HL-60 (cell line): Measurements from ENCODE around the gene PALM.

Experiments
- DNase-seq, 2 experiments: peaks; one replicate each; pipeline ENCODE4 v3.0.0-alpha.2; 2010 to 2020; ENCODE audit warnings: low read depth in 1 of 2, low spot score in 1 of 2
- H3K27ac ChIP-seq: fragments of 250-450 bp; sonication (Bioruptor Pico); replicated peaks from 2 replicates; pipeline ENCODE4 v1.5.1; 2020; ENCODE audit warnings: mild to moderate bottlenecking, moderate library complexity
- H3K27me3 ChIP-seq: fragments of 250-450 bp; sonication (Bioruptor Pico); 2 replicates; pipeline ENCODE4 v1.5.1; 2021; ENCODE audit warnings: mild to moderate bottlenecking, moderate library complexity; ENCODE audit not compliant: insufficient read depth, poor library complexity, severe bottlenecking
- H3K4me3 ChIP-seq: replicated peaks from 2 replicates; pipeline ENCODE4 v1.5.1; 2011; ENCODE audit warnings: mild to moderate bottlenecking, control low read depth, low read length; ENCODE audit not compliant: insufficient read depth
- GABPA ChIP-seq: IDR thresholded peaks from 2 replicates; pipeline ENCODE4 v1.6.1; 2012; ENCODE audit warnings: low read depth
- POLR2AphosphoS5 ChIP-seq: IDR thresholded peaks from 2 replicates; pipeline ENCODE4 v1.6.1; 2012; ENCODE audit warnings: low read depth
- REST ChIP-seq: IDR thresholded peaks from 2 replicates; pipeline ENCODE4 v1.6.1; 2012; ENCODE audit warnings: low read depth; ENCODE audit not compliant: insufficient replicate concordance
- SPI1 ChIP-seq: IDR thresholded peaks from 2 replicates; pipeline ENCODE4 v1.6.1; 2012; ENCODE audit warnings: low read depth, mild to moderate bottlenecking, borderline replicate concordance
- TF ChIP-seq, protein P1 (sequence below): IDR thresholded peaks from one replicate; pipeline ENCODE4 v1.5.1; 2011; ENCODE audit warnings: low read length, control low read depth, inconsistent platforms; ENCODE audit not compliant: insufficient read depth

Gene PALM

DNA sequence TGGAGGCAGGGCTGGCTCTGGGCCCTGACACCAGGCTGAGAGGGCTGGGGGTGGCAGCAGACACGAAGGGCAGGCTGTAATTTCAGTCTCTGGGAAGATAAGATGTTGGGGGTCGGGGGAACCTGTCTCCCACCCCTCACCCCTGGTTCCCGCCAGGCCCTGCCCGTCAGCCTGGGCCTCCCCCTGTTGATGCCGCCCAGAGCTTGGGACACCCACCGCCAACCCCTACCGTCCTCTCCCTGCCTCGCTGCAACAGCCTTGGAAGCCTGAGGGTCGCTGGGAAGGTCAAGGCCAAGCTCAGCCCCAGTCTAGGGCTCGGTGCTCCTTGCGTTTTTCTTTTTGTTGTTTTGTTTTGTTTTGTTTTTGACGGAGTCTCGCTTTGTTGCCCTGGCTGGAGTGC lies 14.5 kb downstream of the PALM start:
- no peak for DNase-seq
- Histone ChIP-seq H3K4me3 (no peak overlapping the region), H3K27ac (no peak overlapping the region), H3K27me3 (peaks cover 8% of the 10 kb centered on the region)
- TF ChIP-seq SPI1 (no peak), GABPA (no peak), POLR2AphosphoS5 (no peak), REST (no peak)
- TF ChIP-seq, protein P1, sequence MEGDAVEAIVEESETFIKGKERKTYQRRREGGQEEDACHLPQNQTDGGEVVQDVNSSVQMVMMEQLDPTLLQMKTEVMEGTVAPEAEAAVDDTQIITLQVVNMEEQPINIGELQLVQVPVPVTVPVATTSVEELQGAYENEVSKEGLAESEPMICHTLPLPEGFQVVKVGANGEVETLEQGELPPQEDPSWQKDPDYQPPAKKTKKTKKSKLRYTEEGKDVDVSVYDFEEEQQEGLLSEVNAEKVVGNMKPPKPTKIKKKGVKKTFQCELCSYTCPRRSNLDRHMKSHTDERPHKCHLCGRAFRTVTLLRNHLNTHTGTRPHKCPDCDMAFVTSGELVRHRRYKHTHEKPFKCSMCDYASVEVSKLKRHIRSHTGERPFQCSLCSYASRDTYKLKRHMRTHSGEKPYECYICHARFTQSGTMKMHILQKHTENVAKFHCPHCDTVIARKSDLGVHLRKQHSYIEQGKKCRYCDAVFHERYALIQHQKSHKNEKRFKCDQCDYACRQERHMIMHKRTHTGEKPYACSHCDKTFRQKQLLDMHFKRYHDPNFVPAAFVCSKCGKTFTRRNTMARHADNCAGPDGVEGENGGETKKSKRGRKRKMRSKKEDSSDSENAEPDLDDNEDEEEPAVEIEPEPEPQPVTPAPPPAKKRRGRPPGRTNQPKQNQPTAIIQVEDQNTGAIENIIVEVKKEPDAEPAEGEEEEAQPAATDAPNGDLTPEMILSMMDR: no peak

DNA sequence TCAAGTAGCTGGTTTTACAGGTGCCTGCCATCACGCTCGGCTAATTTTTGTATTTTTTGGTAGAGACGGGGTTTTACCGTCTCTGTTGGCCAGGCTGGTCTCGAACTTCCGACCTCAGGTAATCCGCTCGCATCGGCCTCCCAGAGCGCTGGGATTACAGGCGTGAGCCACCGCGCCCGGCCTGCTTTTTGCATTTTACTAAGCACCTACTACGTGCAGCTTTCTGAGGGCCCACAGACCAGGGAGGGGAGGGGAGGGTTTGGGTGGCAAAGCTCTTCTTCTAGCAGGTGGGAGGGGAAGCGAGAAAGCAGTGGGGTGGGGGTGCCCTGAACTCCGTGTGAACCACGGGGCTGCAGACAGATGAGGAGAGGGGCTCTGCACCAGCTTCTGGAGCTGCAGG lies 15.0 kb downstream of the PALM start:
- H3K27me3 ChIP-seq: peaks cover 5% of the 10 kb centered on the region
- H3K4me3 ChIP-seq: no peak overlapping the region
- TF ChIP-seq GABPA (no peak), REST (no peak), SPI1 (no peak), POLR2AphosphoS5 (no peak)
- TF ChIP-seq, protein P1: no peak
- no peak overlapping the region for H3K27ac ChIP-seq
- no peak for DNase-seq

DNA sequence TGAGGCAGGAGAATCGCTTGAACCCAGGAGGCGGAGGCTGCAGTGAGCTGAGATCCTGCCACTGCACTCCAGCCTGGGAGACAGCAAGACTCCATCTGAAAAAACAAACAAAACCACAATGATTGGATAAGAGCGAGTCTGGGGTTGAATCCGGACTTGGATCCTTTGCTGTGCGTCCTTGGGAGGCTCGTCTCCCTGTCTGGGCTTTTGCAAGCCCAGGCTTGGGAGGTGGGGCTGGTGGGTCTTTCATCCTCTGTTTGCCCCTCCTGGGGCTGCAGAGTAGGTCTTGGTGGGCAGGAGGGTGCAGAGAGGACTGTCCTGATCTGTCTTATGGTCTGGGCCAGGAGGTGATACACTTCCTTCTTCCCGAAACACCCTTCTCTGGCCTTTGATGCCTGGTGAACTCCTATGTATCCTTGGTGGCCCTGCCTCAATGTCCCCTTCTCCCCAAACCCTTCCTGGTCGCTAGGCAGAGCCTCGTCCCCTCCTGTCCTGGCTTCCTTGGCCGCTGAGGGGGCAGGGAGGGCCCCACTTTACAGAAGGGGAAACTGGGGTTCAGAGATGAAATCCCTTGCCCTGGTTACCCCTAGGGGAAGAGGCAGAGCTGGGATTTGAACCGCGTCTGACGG lies 16.8 kb downstream of the PALM start:
- DNase-seq: no peak
- TF ChIP-seq REST: no peak
- TF ChIP-seq GABPA: no peak
- TF ChIP-seq, protein P1: no peak
- TF ChIP-seq SPI1: no peak
- TF ChIP-seq POLR2AphosphoS5: no peak
- Histone ChIP-seq H3K27me3 (no peaks in the 10 kb centered on the region), H3K4me3 (no peak overlapping the region), H3K27ac (no peak overlapping the region)
